Measurements from ENCODE around the gene WASHC4.

The WASHC4 gene

DNA sequence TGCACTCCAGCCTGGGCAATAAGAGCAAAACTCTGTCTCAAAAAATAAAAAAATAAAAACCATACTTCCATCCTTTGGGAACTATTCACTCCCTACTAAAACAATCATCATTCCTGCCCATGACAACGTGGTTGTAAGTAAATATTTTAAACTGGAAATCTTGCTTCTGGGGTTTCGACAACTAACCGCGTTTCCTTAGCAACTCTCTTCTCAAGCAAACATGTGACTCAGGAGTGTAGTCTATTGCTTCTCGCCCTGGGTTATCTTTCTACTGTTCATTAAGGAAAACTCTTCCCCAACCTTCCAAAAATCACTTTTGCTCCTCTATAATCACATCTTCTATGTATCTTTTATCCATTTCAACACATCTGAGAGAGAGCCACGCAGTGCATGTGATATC lies 106.6 kb downstream of the WASHC4 start:
- H3K9ac ChIP-seq (ENCODE audit: low read depth, low read length), result no peak overlapping the region
- no peak overlapping the region for H3K4me3 ChIP-seq (ENCODE audit: low read length)
- H3K36me3 ChIP-seq (ENCODE audit: insufficient read depth, low read length), result peaks cover 23% of the 10 kb centered on the region
- 98% methylated on average over 5 of the region's 6 CpGs for WGBS
- H3K27me3 ChIP-seq (ENCODE audit: insufficient read depth, low read length), result no peaks in the 10 kb centered on the region
- H3K27ac ChIP-seq (ENCODE audit: low read depth, low read length), result no peak overlapping the region
- H3K4me1 ChIP-seq (ENCODE audit: insufficient read depth, low read length), result peaks cover 4% of the 10 kb centered on the region; the same call in 1 of the 2 replicates
- no peaks in the 10 kb centered on the region for H3K9me3 ChIP-seq (ENCODE audit: insufficient read depth, low read depth, low read length)

GRCh38 chr12:105214670-105215375 lies 107.3 kb downstream of the WASHC4 start:
- Histone ChIP-seq H3K27ac (ENCODE audit: low read depth, low read length) (no peak overlapping the region), H3K36me3 (ENCODE audit: insufficient read depth, low read length) (peaks cover 27% of the 10 kb centered on the region), H3K9ac (ENCODE audit: low read depth, low read length) (no peak overlapping the region), H3K4me1 (ENCODE audit: insufficient read depth, low read length) (peaks cover 4% of the 10 kb centered on the region; the same call in 1 of the 2 replicates), H3K4me3 (ENCODE audit: low read length) (no peak overlapping the region), H3K9me3 (ENCODE audit: insufficient read depth, low read depth, low read length) (no peaks in the 10 kb centered on the region), H3K27me3 (ENCODE audit: insufficient read depth, low read length) (no peaks in the 10 kb centered on the region)
- 93% methylated on average over 9 of the region's 9 CpGs for WGBS

DNA sequence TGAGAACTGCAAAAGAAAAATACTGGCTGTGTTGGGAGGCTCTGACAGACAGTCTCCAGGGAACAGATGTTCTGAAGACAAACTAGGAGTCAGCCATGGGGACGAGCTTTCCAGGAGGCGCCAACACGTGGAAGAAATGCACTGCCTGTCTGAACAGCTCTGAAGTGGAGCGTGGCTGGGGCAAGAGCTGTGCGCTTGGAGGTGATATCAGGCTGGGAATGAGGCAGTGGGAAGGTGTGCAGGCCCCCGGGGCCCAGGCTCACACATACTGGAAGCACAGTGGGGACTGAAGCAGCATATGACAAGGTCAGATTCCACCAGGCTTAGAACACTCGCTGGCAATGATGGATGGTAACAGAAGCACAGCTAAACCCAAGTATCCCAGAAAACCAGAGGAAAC lies 110.9 kb downstream of the WASHC4 start:
- Histone ChIP-seq H3K4me3 (ENCODE audit: low read length) (no peak overlapping the region), H3K9ac (ENCODE audit: low read depth, low read length) (no peak overlapping the region), H3K9me3 (ENCODE audit: insufficient read depth, low read depth, low read length) (no peaks in the 10 kb centered on the region), H3K36me3 (ENCODE audit: insufficient read depth, low read length) (peaks cover 26% of the 10 kb centered on the region), H3K27me3 (ENCODE audit: insufficient read depth, low read length) (no peaks in the 10 kb centered on the region), H3K4me1 (ENCODE audit: insufficient read depth, low read length) (peaks cover 4% of the 10 kb centered on the region; the same call in 1 of the 2 replicates), H3K27ac (ENCODE audit: low read depth, low read length) (no peak overlapping the region)
- 84% methylated on average over 7 of the region's 7 CpGs for WGBS

Data from HUES64 (cell line).